ENCODE measurements around the gene ATP13A5.

DNA sequence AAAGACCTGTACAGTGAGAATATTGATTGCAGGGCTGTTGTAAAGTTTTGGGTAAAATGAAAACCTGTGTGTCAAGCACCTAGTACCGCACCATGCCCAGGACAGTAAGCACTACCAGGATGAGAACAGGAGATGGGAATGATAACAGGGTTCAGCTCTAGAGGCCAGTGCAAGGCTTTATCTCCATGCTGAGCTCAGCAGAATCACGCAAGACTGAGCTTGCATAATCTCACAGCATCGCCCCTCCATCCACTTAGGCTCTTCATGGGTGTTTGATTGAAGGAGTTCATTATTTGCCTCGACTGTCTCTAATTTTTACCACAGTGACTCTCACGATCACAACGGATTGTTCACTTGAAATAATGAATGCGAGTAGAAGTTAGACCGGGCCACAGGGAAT lies 2.9 kb downstream of the ATP13A5 start:
- TF ChIP-seq, protein P1, sequence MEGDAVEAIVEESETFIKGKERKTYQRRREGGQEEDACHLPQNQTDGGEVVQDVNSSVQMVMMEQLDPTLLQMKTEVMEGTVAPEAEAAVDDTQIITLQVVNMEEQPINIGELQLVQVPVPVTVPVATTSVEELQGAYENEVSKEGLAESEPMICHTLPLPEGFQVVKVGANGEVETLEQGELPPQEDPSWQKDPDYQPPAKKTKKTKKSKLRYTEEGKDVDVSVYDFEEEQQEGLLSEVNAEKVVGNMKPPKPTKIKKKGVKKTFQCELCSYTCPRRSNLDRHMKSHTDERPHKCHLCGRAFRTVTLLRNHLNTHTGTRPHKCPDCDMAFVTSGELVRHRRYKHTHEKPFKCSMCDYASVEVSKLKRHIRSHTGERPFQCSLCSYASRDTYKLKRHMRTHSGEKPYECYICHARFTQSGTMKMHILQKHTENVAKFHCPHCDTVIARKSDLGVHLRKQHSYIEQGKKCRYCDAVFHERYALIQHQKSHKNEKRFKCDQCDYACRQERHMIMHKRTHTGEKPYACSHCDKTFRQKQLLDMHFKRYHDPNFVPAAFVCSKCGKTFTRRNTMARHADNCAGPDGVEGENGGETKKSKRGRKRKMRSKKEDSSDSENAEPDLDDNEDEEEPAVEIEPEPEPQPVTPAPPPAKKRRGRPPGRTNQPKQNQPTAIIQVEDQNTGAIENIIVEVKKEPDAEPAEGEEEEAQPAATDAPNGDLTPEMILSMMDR (conservative IDR thresholded peaks at IDR 0.05; ENCODE audit: low read depth, low read length), result no peak
- no peak for TF ChIP-seq EZH2 (IDR thresholded peaks at IDR 0.05; ENCODE audit: borderline replicate concordance, low read depth, low read length, poor library complexity, severe bottlenecking)
